ENCODE data around the gene DDX24. TPM values are rescaled to one million over a fixed set of nuclear protein-coding genes. Genes with fewer than 3 reads are reported as not detected.

The DDX24 gene
- total and polyA plus RNA-seq, 2 experiments from 2014 or later, result 123 to 149 TPM

DNA sequence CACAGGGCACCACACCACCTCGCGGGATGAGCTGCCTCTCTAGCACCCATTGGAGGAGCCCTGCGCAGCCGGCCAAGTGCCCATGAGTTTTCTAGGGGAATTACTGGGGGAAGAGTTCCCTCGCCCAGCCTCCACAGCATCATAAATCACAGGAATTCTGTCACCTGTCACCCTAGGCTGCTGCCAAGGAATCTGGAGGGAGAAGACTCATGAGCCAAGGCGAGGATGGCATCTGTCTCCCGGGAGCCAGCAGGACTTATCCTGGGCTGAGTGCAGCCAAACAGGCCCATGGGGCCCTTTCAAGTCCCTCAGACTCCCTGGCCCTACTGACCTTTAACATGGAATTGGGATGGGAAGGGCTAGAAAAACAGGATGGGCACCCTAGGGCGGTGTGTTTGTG, 62.7 kb downstream of the DDX24 start:
- Histone ChIP-seq H4K20me1 (ENCODE audit: insufficient read depth) (no peaks in the 10 kb centered on the region), H3K27ac (no peak overlapping the region), H3K9me3 (ENCODE audit: low read depth) (no peaks in the 10 kb centered on the region), H3K9ac (no peak overlapping the region), H3K27me3 (replicated peaks; ENCODE audit: insufficient read depth) (peaks cover 22% of the 10 kb centered on the region), H3F3A (ENCODE audit: insufficient read depth) (no peaks in the 10 kb centered on the region), H2AFZ (no peak overlapping the region), H3K79me2 (ENCODE audit: insufficient read depth) (no peaks in the 10 kb centered on the region), H3K4me2 (ENCODE audit: unreplicated experiment) (no peak overlapping the region), H3K4me3 (no peak overlapping the region), H3K9me2 (ENCODE audit: insufficient read depth) (no peaks in the 10 kb centered on the region), H3K36me3 (ENCODE audit: low read depth) (no peaks in the 10 kb centered on the region), H3K4me1 (ENCODE audit: insufficient read depth) (no peaks in the 10 kb centered on the region)
- DNase-seq, result no peak
- 76 to 80% methylated on average over 8 of the region's 8 CpGs for WGBS, 2 experiments (ENCODE audit: low coverage in 1 of 2, low lambda C conversion rate in 2 of 2, missing lambda C conversion rate in 2 of 2)
- in situ Hi-C loops (cut with MboI), result no loop called here
- no peak for TF ChIP-seq EZH2 (IDR thresholded peaks at IDR 0.05; ENCODE audit: insufficient read depth, poor library complexity, severe bottlenecking)
- TF ChIP-seq EZH2phosphoT487 (IDR thresholded peaks at IDR 0.05; ENCODE audit: insufficient read depth, low read depth), result no peak

GRCh38 chr14:94016446-94016976, 64.5 kb downstream of the DDX24 start:
- Histone ChIP-seq H4K20me1 (ENCODE audit: insufficient read depth) (no peaks in the 10 kb centered on the region), H3K9ac (no peak overlapping the region), H3K27me3 (replicated peaks; ENCODE audit: insufficient read depth) (peaks cover 27% of the 10 kb centered on the region), H3K27ac (no peak overlapping the region), H3K36me3 (ENCODE audit: low read depth) (no peaks in the 10 kb centered on the region), H3F3A (ENCODE audit: insufficient read depth) (no peaks in the 10 kb centered on the region), H3K9me2 (ENCODE audit: insufficient read depth) (no peaks in the 10 kb centered on the region), H3K4me3 (no peak overlapping the region), H2AFZ (no peak overlapping the region), H3K9me3 (ENCODE audit: low read depth) (no peaks in the 10 kb centered on the region), H3K79me2 (ENCODE audit: insufficient read depth) (no peaks in the 10 kb centered on the region), H3K4me1 (ENCODE audit: insufficient read depth) (peaks cover 5% of the 10 kb centered on the region), H3K4me2 (ENCODE audit: unreplicated experiment) (no peak overlapping the region)
- no peak for DNase-seq
- in situ Hi-C loops (cut with MboI), result no loop called here
- TF ChIP-seq EZH2 (IDR thresholded peaks at IDR 0.05; ENCODE audit: insufficient read depth, poor library complexity, severe bottlenecking) (no peak), EZH2phosphoT487 (IDR thresholded peaks at IDR 0.05; ENCODE audit: insufficient read depth, low read depth) (no peak)
- WGBS, 2 experiments (ENCODE audit: low coverage in 1 of 2, low lambda C conversion rate in 2 of 2, missing lambda C conversion rate in 2 of 2), result 45 to 49% methylated on average over 8 of the region's 8 CpGs

DNA sequence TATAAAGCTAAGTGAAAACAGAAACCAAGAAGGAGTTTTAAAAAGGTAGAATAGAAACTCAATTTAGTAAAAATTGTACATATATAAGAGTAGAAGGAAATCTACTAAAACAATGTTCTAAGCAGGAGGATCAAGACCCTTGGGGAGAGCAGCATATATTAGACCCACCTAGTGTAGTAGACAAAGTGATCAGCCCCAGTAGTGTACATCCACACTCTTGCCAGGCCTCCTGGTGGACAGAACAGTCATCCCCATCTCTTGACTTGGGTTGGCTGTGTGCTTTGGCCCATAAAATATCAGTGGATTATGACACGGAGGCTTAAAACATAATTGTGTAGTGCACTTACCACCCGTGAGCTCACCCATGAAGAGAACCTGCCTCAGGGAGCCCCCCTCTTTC, 65.8 kb downstream of the DDX24 start:
- no peaks in the 10 kb centered on the region for H3K36me3 ChIP-seq (ENCODE audit: low read depth)
- no peak for DNase-seq
- TF ChIP-seq EZH2phosphoT487 (IDR thresholded peaks at IDR 0.05; ENCODE audit: insufficient read depth, low read depth), result no peak
- TF ChIP-seq EZH2 (IDR thresholded peaks at IDR 0.05; ENCODE audit: insufficient read depth, poor library complexity, severe bottlenecking), result no peak
- H3K9me2 ChIP-seq (ENCODE audit: insufficient read depth), result no peaks in the 10 kb centered on the region
- H3K4me1 ChIP-seq (ENCODE audit: insufficient read depth), result peaks cover 6% of the 10 kb centered on the region
- no peaks in the 10 kb centered on the region for H3K9me3 ChIP-seq (ENCODE audit: low read depth)
- no peak overlapping the region for H3K4me2 ChIP-seq (ENCODE audit: unreplicated experiment)
- H3K4me3 ChIP-seq, result no peak overlapping the region
- no peak overlapping the region for H3K9ac ChIP-seq
- H4K20me1 ChIP-seq (ENCODE audit: insufficient read depth), result no peaks in the 10 kb centered on the region
- in situ Hi-C loops (cut with MboI), result no loop called here
- H3F3A ChIP-seq (ENCODE audit: insufficient read depth), result no peaks in the 10 kb centered on the region
- H3K27me3 ChIP-seq (replicated peaks; ENCODE audit: insufficient read depth), result peaks cover 27% of the 10 kb centered on the region
- H3K27ac ChIP-seq, result no peak overlapping the region
- H3K79me2 ChIP-seq (ENCODE audit: insufficient read depth), result no peaks in the 10 kb centered on the region
- no peak overlapping the region for H2AFZ ChIP-seq
- 60 to 82% methylated on average over 2 of the region's 2 CpGs for WGBS, 2 experiments (ENCODE audit: low coverage in 1 of 2, low lambda C conversion rate in 2 of 2, missing lambda C conversion rate in 2 of 2)

GRCh38 chr14:94014382-94014781, 66.6 kb downstream of the DDX24 start:
- 62 to 65% methylated on average over 6 of the region's 6 CpGs for WGBS, 2 experiments (ENCODE audit: low coverage in 1 of 2, low lambda C conversion rate in 2 of 2, missing lambda C conversion rate in 2 of 2)
- in situ Hi-C loops (cut with MboI), result no loop called here
- no peak for TF ChIP-seq EZH2phosphoT487 (IDR thresholded peaks at IDR 0.05; ENCODE audit: insufficient read depth, low read depth)
- no peak for TF ChIP-seq EZH2 (IDR thresholded peaks at IDR 0.05; ENCODE audit: insufficient read depth, poor library complexity, severe bottlenecking)

GRCh38 chr14:94011795-94012194, 69.2 kb downstream of the DDX24 start:
- Histone ChIP-seq H3K79me2 (ENCODE audit: insufficient read depth) (no peaks in the 10 kb centered on the region), H3K27me3 (replicated peaks; ENCODE audit: insufficient read depth) (peaks cover 27% of the 10 kb centered on the region), H3K9ac (no peak overlapping the region), H3K36me3 (ENCODE audit: low read depth) (no peaks in the 10 kb centered on the region), H3K27ac (no peak overlapping the region), H3K4me2 (ENCODE audit: unreplicated experiment) (peak overlapping the region; percentile 23), H3K4me1 (ENCODE audit: insufficient read depth) (peaks cover 6% of the 10 kb centered on the region), H3K4me3 (no peak overlapping the region), H3F3A (ENCODE audit: insufficient read depth) (no peaks in the 10 kb centered on the region), H2AFZ (no peak overlapping the region), H3K9me2 (ENCODE audit: insufficient read depth) (no peaks in the 10 kb centered on the region), H3K9me3 (ENCODE audit: low read depth) (no peaks in the 10 kb centered on the region), H4K20me1 (ENCODE audit: insufficient read depth) (no peaks in the 10 kb centered on the region)
- DNase-seq, result peak; percentile 59
- in situ Hi-C loops (cut with MboI), result no loop called here
- TF ChIP-seq EZH2phosphoT487 (IDR thresholded peaks at IDR 0.05; ENCODE audit: insufficient read depth, low read depth) (no peak), EZH2 (IDR thresholded peaks at IDR 0.05; ENCODE audit: insufficient read depth, poor library complexity, severe bottlenecking) (no peak)
- 41 to 47% methylated on average over 2 of the region's 2 CpGs for WGBS, 2 experiments (ENCODE audit: low coverage in 1 of 2, low lambda C conversion rate in 2 of 2, missing lambda C conversion rate in 2 of 2)

More at GRCh38 chr14:94014382-94014781, 66.6 kb downstream of the DDX24 start:
- Histone ChIP-seq H3K4me3 (no peak overlapping the region), H3K36me3 (ENCODE audit: low read depth) (no peaks in the 10 kb centered on the region), H3K9ac (no peak overlapping the region), H3F3A (ENCODE audit: insufficient read depth) (no peaks in the 10 kb centered on the region), H3K9me3 (ENCODE audit: low read depth) (no peaks in the 10 kb centered on the region), H3K79me2 (ENCODE audit: insufficient read depth) (no peaks in the 10 kb centered on the region), H3K27me3 (replicated peaks; ENCODE audit: insufficient read depth) (peaks cover 29% of the 10 kb centered on the region), H2AFZ (no peak overlapping the region), H3K4me1 (ENCODE audit: insufficient read depth) (peaks cover 6% of the 10 kb centered on the region), H3K4me2 (ENCODE audit: unreplicated experiment) (no peak overlapping the region), H3K27ac (no peak overlapping the region), H4K20me1 (ENCODE audit: insufficient read depth) (no peaks in the 10 kb centered on the region), H3K9me2 (ENCODE audit: insufficient read depth) (no peaks in the 10 kb centered on the region)
- DNase-seq, result no peak
